ENCODE results near the gene FBXL20. TPM values are rescaled to one million over a fixed set of nuclear protein-coding genes. Genes with fewer than 3 reads are reported as not detected.

Gene FBXL20
- total RNA-seq, 1 donor from 2014 or later = 28.0 TPM

GRCh38 chr17:39332092-39332491 is 69.3 kb downstream of the FBXL20 start:
- Mint-ChIP-seq H3K4me3 (ENCODE audit: unreplicated experiment) (no peak overlapping the region), H3K36me3 (ENCODE audit: unreplicated experiment) (peaks cover 7% of the 10 kb centered on the region), H3K9me3 (ENCODE audit: unreplicated experiment) (no peaks in the 10 kb centered on the region), H3K4me1 (ENCODE audit: unreplicated experiment) (no peaks in the 10 kb centered on the region), H3K27me3 (ENCODE audit: unreplicated experiment) (no peaks in the 10 kb centered on the region), H3K27ac (ENCODE audit: unreplicated experiment) (no peak overlapping the region)
- TF ChIP-seq CTCF (IDR thresholded peaks at IDR 0.05) = no peak
- DNase-seq (ENCODE audit: extremely low spot score, unreplicated experiment) = no peak

GRCh38 chr17:39328815-39329214 is 72.6 kb downstream of the FBXL20 start:
- no peak for DNase-seq (ENCODE audit: extremely low spot score, unreplicated experiment)
- H3K27me3 Mint-ChIP-seq (ENCODE audit: unreplicated experiment) = no peaks in the 10 kb centered on the region
- H3K36me3 Mint-ChIP-seq (ENCODE audit: unreplicated experiment) = peaks cover 4% of the 10 kb centered on the region
- H3K4me3 Mint-ChIP-seq (ENCODE audit: unreplicated experiment) = no peak overlapping the region
- H3K27ac Mint-ChIP-seq (ENCODE audit: unreplicated experiment) = no peak overlapping the region
- H3K9me3 Mint-ChIP-seq (ENCODE audit: unreplicated experiment) = no peaks in the 10 kb centered on the region
- no peaks in the 10 kb centered on the region for H3K4me1 Mint-ChIP-seq (ENCODE audit: unreplicated experiment)
- no peak for TF ChIP-seq CTCF (IDR thresholded peaks at IDR 0.05)

GRCh38 chr17:39327109-39327508 is 74.3 kb downstream of the FBXL20 start:
- no peak overlapping the region for H3K27ac Mint-ChIP-seq (ENCODE audit: unreplicated experiment)
- no peak overlapping the region for H3K4me3 Mint-ChIP-seq (ENCODE audit: unreplicated experiment)
- no peak for TF ChIP-seq CTCF (IDR thresholded peaks at IDR 0.05)
- H3K27me3 Mint-ChIP-seq (ENCODE audit: unreplicated experiment) = no peaks in the 10 kb centered on the region
- peaks cover 4% of the 10 kb centered on the region for H3K36me3 Mint-ChIP-seq (ENCODE audit: unreplicated experiment)
- no peaks in the 10 kb centered on the region for H3K4me1 Mint-ChIP-seq (ENCODE audit: unreplicated experiment)
- H3K9me3 Mint-ChIP-seq (ENCODE audit: unreplicated experiment) = no peaks in the 10 kb centered on the region
- DNase-seq (ENCODE audit: extremely low spot score, unreplicated experiment) = no peak

- Mint-ChIP-seq H3K27ac (ENCODE audit: unreplicated experiment) (no peak overlapping the region), H3K9me3 (ENCODE audit: unreplicated experiment) (no peaks in the 10 kb centered on the region), H3K36me3 (ENCODE audit: unreplicated experiment) (peaks cover 4% of the 10 kb centered on the region), H3K27me3 (ENCODE audit: unreplicated experiment) (no peaks in the 10 kb centered on the region), H3K4me3 (ENCODE audit: unreplicated experiment) (no peak overlapping the region), H3K4me1 (ENCODE audit: unreplicated experiment) (no peaks in the 10 kb centered on the region)
- no peak for DNase-seq (ENCODE audit: extremely low spot score, unreplicated experiment)
- TF ChIP-seq CTCF (IDR thresholded peaks at IDR 0.05) = no peak
Observed at GRCh38 chr17:39325528-39326240, 75.7 kb downstream of the FBXL20 start.

GRCh38 chr17:39318636-39319035 is 82.8 kb downstream of the FBXL20 start:
- no peak overlapping the region for H3K27ac Mint-ChIP-seq (ENCODE audit: unreplicated experiment)
- DNase-seq (ENCODE audit: extremely low spot score, unreplicated experiment) = no peak
- H3K27me3 Mint-ChIP-seq (ENCODE audit: unreplicated experiment) = no peaks in the 10 kb centered on the region
- peaks cover 2% of the 10 kb centered on the region for H3K36me3 Mint-ChIP-seq (ENCODE audit: unreplicated experiment)
- TF ChIP-seq CTCF (IDR thresholded peaks at IDR 0.05) = no peak
- no peak overlapping the region for H3K4me3 Mint-ChIP-seq (ENCODE audit: unreplicated experiment)
- no peaks in the 10 kb centered on the region for H3K9me3 Mint-ChIP-seq (ENCODE audit: unreplicated experiment)
- no peaks in the 10 kb centered on the region for H3K4me1 Mint-ChIP-seq (ENCODE audit: unreplicated experiment)

Measured in osteocyte (in vitro differentiated cells).